ENCODE measurements around the gene SH3D19.
A peak's percentile ranks its signal among the peaks of the same experiment; 100 is the strongest.

DNA sequence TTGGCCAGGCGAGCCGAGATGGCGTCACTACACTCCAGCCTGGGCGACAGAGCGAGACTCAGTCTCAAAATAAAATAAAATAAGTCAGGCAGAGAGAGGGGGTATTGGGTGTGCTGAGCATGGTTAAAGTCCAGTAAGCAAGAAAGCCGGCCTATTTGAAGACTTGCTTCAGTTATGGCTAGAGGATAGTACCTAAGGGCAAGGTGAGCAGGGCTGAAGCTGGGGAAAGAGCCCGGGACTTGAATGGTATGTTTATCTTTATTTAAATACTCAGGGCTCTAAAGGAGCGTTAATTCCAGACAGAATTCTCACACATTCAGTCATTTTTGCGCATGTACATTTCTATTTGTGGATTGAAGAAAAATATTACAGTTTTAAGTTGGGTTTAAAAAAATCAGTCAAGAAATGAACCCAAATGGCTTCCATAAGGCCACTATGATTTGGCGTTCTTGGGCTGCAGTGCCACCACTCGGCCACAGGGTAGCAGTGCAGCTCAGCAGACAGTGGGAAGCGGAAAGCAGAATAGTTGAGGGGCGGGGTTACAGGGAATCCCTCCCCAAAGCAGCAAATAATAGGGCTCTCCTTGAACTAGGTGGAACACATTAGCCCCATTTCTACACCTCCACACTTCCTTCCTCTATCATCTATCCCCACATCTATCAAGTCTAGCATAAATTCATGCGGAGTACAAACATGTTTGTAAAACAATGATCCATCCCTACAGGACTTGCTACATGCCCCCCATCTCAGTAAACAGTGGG lies 37.2 kb upstream of the SH3D19 start:
- TF ChIP-seq POLR2A (IDR thresholded peaks at IDR 0.05) (no peak), EP300 (IDR thresholded peaks at IDR 0.05; ENCODE audit: low read depth) (no peak)
- TF ChIP-seq, protein P1, sequence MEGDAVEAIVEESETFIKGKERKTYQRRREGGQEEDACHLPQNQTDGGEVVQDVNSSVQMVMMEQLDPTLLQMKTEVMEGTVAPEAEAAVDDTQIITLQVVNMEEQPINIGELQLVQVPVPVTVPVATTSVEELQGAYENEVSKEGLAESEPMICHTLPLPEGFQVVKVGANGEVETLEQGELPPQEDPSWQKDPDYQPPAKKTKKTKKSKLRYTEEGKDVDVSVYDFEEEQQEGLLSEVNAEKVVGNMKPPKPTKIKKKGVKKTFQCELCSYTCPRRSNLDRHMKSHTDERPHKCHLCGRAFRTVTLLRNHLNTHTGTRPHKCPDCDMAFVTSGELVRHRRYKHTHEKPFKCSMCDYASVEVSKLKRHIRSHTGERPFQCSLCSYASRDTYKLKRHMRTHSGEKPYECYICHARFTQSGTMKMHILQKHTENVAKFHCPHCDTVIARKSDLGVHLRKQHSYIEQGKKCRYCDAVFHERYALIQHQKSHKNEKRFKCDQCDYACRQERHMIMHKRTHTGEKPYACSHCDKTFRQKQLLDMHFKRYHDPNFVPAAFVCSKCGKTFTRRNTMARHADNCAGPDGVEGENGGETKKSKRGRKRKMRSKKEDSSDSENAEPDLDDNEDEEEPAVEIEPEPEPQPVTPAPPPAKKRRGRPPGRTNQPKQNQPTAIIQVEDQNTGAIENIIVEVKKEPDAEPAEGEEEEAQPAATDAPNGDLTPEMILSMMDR (IDR thresholded peaks at IDR 0.05), result peak; percentile 96 to 98 (median 96)

All from transverse colon (tissue), 3 donors.